IMR-90 (cell line): ENCODE data around the gene UBE2J1. TPM values are rescaled to one million over a fixed set of nuclear protein-coding genes. Genes with fewer than 3 reads are reported as not detected.

Experiments used
- ATAC-seq: fragments of 200-7000 bp; cut with Tn5 transposase; 2 replicates; pipeline ENCODE4 v1.9.1; 2020; ENCODE audit warnings: low read depth, mild to moderate bottlenecking, moderate library complexity
- BruUV-seq: library from RNA; stranded (reverse); fragments of 400-500 nt; replicated peaks from 2 replicates; lab custom pipeline; 2021; lab: Mats Ljungman, UMichigan
- CTCF ChIA-PET: fragments of 300-600 bp; formaldehyde crosslinking; extraction: SDS; loops from one replicate; lab custom pipeline; 2021; ENCODE audit warnings: antibody characterized with exemption; lab: Yijun Ruan, JAX
- POLR2A ChIA-PET: fragments of 300-600 bp; sonication (Branson Sonifier 250); formaldehyde crosslinking; loops from one replicate; lab custom pipeline; 2022; ENCODE audit warnings: antibody characterized with exemption; ENCODE audit not compliant: unreplicated experiment; lab: Charles Lee
- DNase-seq: peaks from one replicate; pipeline ENCODE4 v3.0.0; 2013
- H2AFZ ChIP-seq: replicated peaks from 2 replicates; pipeline ENCODE3; 2013; ENCODE audit warnings: low read length, mild to moderate bottlenecking; ENCODE audit not compliant: poor library complexity
- H2AK5ac ChIP-seq: 2 replicates; pipeline ENCODE4 v1.6.1; 2013; ENCODE audit warnings: low read depth, low read length, inconsistent platforms
- H2AK9ac ChIP-seq: replicated peaks from 2 replicates; pipeline ENCODE3; 2013; ENCODE audit warnings: mild to moderate bottlenecking, low read depth, low read length, moderate library complexity; ENCODE audit not compliant: poor library complexity
- H2BK120ac ChIP-seq: 2 replicates; pipeline ENCODE4 v1.6.1; 2013; ENCODE audit warnings: low read depth, low read length, inconsistent platforms
- H2BK15ac ChIP-seq: 3 replicates; pipeline ENCODE4 v1.6.1; 2013; ENCODE audit warnings: low read depth, low read length, inconsistent platforms
- H2BK20ac ChIP-seq: 2 replicates; pipeline ENCODE4 v1.6.1; 2013; ENCODE audit warnings: low read depth, mild to moderate bottlenecking, inconsistent platforms, low read length, moderate library complexity
- H2BK5ac ChIP-seq: 2 replicates; pipeline ENCODE4 v1.6.1; 2013; ENCODE audit warnings: mild to moderate bottlenecking, low read depth, low read length, inconsistent platforms; ENCODE audit not compliant: poor library complexity, severe bottlenecking
- H3K14ac ChIP-seq: replicated peaks from 2 replicates; pipeline ENCODE4 v1.6.1; 2013; ENCODE audit warnings: low read depth, low read length, inconsistent platforms
- H3K18ac ChIP-seq: 2 replicates; pipeline ENCODE4 v1.6.1; 2013; ENCODE audit warnings: low read depth, low read length, control low read depth
- H3K23ac ChIP-seq: 2 replicates; pipeline ENCODE4 v1.6.1; 2013; ENCODE audit warnings: low read depth, low read length, inconsistent platforms
- H3K27ac ChIP-seq: 2 replicates; pipeline ENCODE4 v1.5.1; 2013; ENCODE audit warnings: mild to moderate bottlenecking, control low read depth, low read length; ENCODE audit not compliant: insufficient read depth
- H3K27me3 ChIP-seq: 2 replicates; pipeline ENCODE4 v1.6.1; 2013; ENCODE audit warnings: low read length; ENCODE audit not compliant: control insufficient read depth, insufficient read depth
- H3K36me3 ChIP-seq: 2 replicates; pipeline ENCODE4 v1.6.1; 2013; ENCODE audit warnings: low read length, mixed read lengths; ENCODE audit not compliant: control insufficient read depth, insufficient read depth
- H3K4ac ChIP-seq: 2 replicates; pipeline ENCODE4 v1.6.1; 2013; ENCODE audit warnings: low read depth, low read length, inconsistent platforms
- H3K4me1 ChIP-seq: 2 replicates; pipeline ENCODE4 v1.6.1; 2013; ENCODE audit warnings: low read length, mixed read lengths; ENCODE audit not compliant: control insufficient read depth, insufficient read depth
- H3K4me2 ChIP-seq: 2 replicates; pipeline ENCODE4 v1.6.1; 2013; ENCODE audit warnings: low read depth, mild to moderate bottlenecking, control low read depth, low read length, moderate library complexity
- H3K4me3 ChIP-seq: 2 replicates; pipeline ENCODE4 v1.5.1; 2013; ENCODE audit warnings: low read depth, mild to moderate bottlenecking, control low read depth, low read length, moderate library complexity; ENCODE audit not compliant: insufficient read depth
- H3K56ac ChIP-seq: 2 replicates; pipeline ENCODE4 v1.6.1; 2013; ENCODE audit warnings: low read length, inconsistent platforms; ENCODE audit not compliant: insufficient read depth; ENCODE audit errors: extremely low read depth
- H3K79me1 ChIP-seq, 2 experiments: 2 replicates each; pipeline ENCODE4 v1.6.1; 2013; ENCODE audit warnings: low read length in 2 of 2, inconsistent platforms in 1 of 2, low read depth in 1 of 2
- H3K9ac ChIP-seq: 2 replicates; pipeline ENCODE4 v1.6.1; 2013; ENCODE audit warnings: low read depth, low read length, control low read depth
- H3K9me1 ChIP-seq: 2 replicates; pipeline ENCODE4 v1.6.1; 2013; ENCODE audit warnings: low read length, inconsistent platforms; ENCODE audit not compliant: insufficient read depth
- H3K9me3 ChIP-seq: 2 replicates; pipeline ENCODE4 v1.6.1; 2013; ENCODE audit warnings: low read length; ENCODE audit not compliant: control insufficient read depth, insufficient read depth
- H4K20me1 ChIP-seq: 2 replicates; pipeline ENCODE4 v1.6.1; 2013; ENCODE audit warnings: low read length, inconsistent platforms; ENCODE audit not compliant: insufficient read depth
- H4K5ac ChIP-seq: 2 replicates; pipeline ENCODE4 v1.6.1; 2013; ENCODE audit warnings: mild to moderate bottlenecking, low read depth, low read length, control low read depth
- H4K8ac ChIP-seq, 2 experiments: 2 replicates each; pipeline ENCODE4 v1.6.1; 2013; ENCODE audit warnings: low read depth in 2 of 2, low read length in 2 of 2, control low read depth in 1 of 2, inconsistent platforms in 1 of 2
- H4K91ac ChIP-seq: 2 replicates; pipeline ENCODE4 v1.6.1; 2013; ENCODE audit warnings: low read depth, low read length, inconsistent platforms; ENCODE audit not compliant: insufficient read depth
- BHLHE40 ChIP-seq: fragments of 150-350 bp; IDR thresholded peaks from 2 replicates; pipeline ENCODE4 v1.6.1; 2016; ENCODE audit warnings: mild to moderate bottlenecking, low read depth, low read length
- CEBPB ChIP-seq: IDR thresholded peaks from 2 replicates; pipeline ENCODE4 v1.6.1; 2012; ENCODE audit warnings: low read depth, low read length, improper control_type of control experiment
- CHD1 ChIP-seq: IDR thresholded peaks from 2 replicates; pipeline ENCODE4 v1.6.1; 2012; ENCODE audit warnings: low read depth, low read length, improper control_type of control experiment
- FOS ChIP-seq: fragments of 150-350 bp; IDR thresholded peaks from 2 replicates; pipeline ENCODE4 v1.6.1; 2016; ENCODE audit warnings: low read depth, low read length
- MAZ ChIP-seq: IDR thresholded peaks from 2 replicates; pipeline ENCODE4 v1.6.1; 2012; ENCODE audit warnings: low read depth, mild to moderate bottlenecking, low read length, improper control_type of control experiment, moderate library complexity, borderline replicate concordance
- NFE2L2 ChIP-seq: fragments of 150-350 bp; IDR thresholded peaks from 2 replicates; pipeline ENCODE4 v1.6.1; 2016; ENCODE audit warnings: low read depth, mild to moderate bottlenecking, low read length
- POLR2A ChIP-seq: IDR thresholded peaks from 2 replicates; pipeline ENCODE4 v1.6.1; 2012; ENCODE audit warnings: mild to moderate bottlenecking, low read depth, low read length
- RAD21 ChIP-seq: IDR thresholded peaks from 2 replicates; pipeline ENCODE4 v1.6.1; 2012; ENCODE audit warnings: low read length, improper control_type of control experiment
- SMC3 ChIP-seq: fragments of 150-350 bp; IDR thresholded peaks from 2 replicates; pipeline ENCODE4 v1.6.1; 2016; ENCODE audit warnings: low read depth, mild to moderate bottlenecking, antibody characterized with exemption, low read length, moderate library complexity
- WGBS, 2 experiments: methylation state at CpG; one replicate each; pipeline versions ENCODE4 v1.1.5 to v1.1.7; 2013; ENCODE audit warnings: missing lambda C conversion rate in 2 of 2; ENCODE audit not compliant: insufficient read length in 1 of 2; ENCODE audit errors: extremely low coverage in 2 of 2; 5-methylcytosine and 5-hydroxymethylcytosine counted together
- dilution Hi-C: fragments of 300-500 bp; cut with HindIII; formaldehyde crosslinking; loops from one replicate; pipeline ENCODE4 v1.14.3; 2018; ENCODE audit warnings: low sequenced_read_pairs; ENCODE audit not compliant: unreplicated experiment
- in situ Hi-C: fragments of 300-500 bp; cut with MboI; formaldehyde crosslinking; loops from 3 replicates; pipeline ENCODE4 v1.14.3; 2019; ENCODE audit warnings: low sequenced_read_pairs, inconsistent platforms, mixed read lengths
- intact Hi-C: fragments of 100-400 bp; cut with micrococcal nuclease; formaldehyde crosslinking; loops from 2 replicates; pipeline ENCODE4 v1.10.0; 2022
- polyA plus RNA-seq, 3 experiments: library from polyadenylated mRNA; depleted of rRNA; stranded (reverse); fragments of >200 nt; gene quantifications; 2 replicates each; pipeline ENCODE4 v1.2.3, GENCODE V29; 2012; ENCODE audit warnings: low replicate concordance in 1 of 3
- total RNA-seq: library from RNA; depleted of rRNA; stranded (reverse); fragments of >200 nt; gene quantifications from 2 replicates; pipeline ENCODE4 v1.2.3, GENCODE V29; 2012

The UBE2J1 gene
- total and polyA plus RNA-seq, 2 of the 4 experiments (the other 2 are of a cell fraction): 20.9 to 35.3 TPM

GRCh38 chr6:89400050-89400449 is 47.5 kb upstream of the UBE2J1 start:
- Histone ChIP-seq H3K4ac (no peak overlapping the region), H4K91ac (no peak overlapping the region), H3K27me3 (peaks cover 5% of the 10 kb centered on the region), H2AFZ (no peak overlapping the region), H4K5ac (no peak overlapping the region), H2BK5ac (no peak overlapping the region), H4K20me1 (no peaks in the 10 kb centered on the region), H3K9me1 (no peaks in the 10 kb centered on the region), H2AK5ac (no peak overlapping the region), H3K79me1 (no peaks in the 10 kb centered on the region), H3K18ac (no peak overlapping the region), H2BK20ac (no peak overlapping the region), H3K4me2 (no peak overlapping the region), H3K23ac (no peak overlapping the region), H3K9me3 (no peaks in the 10 kb centered on the region), H2BK15ac (no peak overlapping the region), H3K9ac (no peak overlapping the region), H3K4me3 (no peak overlapping the region), H2BK120ac (no peak overlapping the region), H4K8ac (no peak overlapping the region), H3K56ac (no peak overlapping the region), H3K14ac (no peak overlapping the region), H3K36me3 (no peaks in the 10 kb centered on the region), H3K27ac (no peak overlapping the region), H3K4me1 (no peaks in the 10 kb centered on the region), H2AK9ac (no peak overlapping the region)
- ATAC-seq: no peak
- BruUV-seq: no TSS peak
- dilution Hi-C loops: no loop called here
- TF ChIP-seq SMC3: no peak
- TF ChIP-seq CEBPB: no peak
- TF ChIP-seq FOS: no peak
- no peak for TF ChIP-seq RAD21
- no peak for TF ChIP-seq POLR2A
- no peak for TF ChIP-seq NFE2L2
- no peak for TF ChIP-seq MAZ
- no peak for TF ChIP-seq BHLHE40
- no peak for TF ChIP-seq CHD1
- in situ Hi-C loops: no loop called here
- no peak for DNase-seq
- ChIA-PET CTCF (no interaction called here), POLR2A (no interaction called here)
- intact Hi-C loops: no loop called here
- WGBS, 2 experiments: no CpG with 5 or more reads among the region's 3 CpGs
